HG02610 (cell line): ENCODE measurements around the gene TBC1D14.
A peak's percentile ranks its signal among the peaks of the same experiment; 100 is the strongest.
"Not testable (repeated sequence)": the region's sequence is repeated elsewhere in the genome, so short reads cannot be mapped to it uniquely, and the experiment has no call there.

Experiments used
- ATAC-seq: cut with Tn5 transposase; IDR thresholded peaks from one replicate; pipeline ENCODE4 v1.9.1; 2021; ENCODE audit warnings: mild to moderate bottlenecking, moderate library complexity; ENCODE audit not compliant: unreplicated experiment

Gene TBC1D14

DNA sequence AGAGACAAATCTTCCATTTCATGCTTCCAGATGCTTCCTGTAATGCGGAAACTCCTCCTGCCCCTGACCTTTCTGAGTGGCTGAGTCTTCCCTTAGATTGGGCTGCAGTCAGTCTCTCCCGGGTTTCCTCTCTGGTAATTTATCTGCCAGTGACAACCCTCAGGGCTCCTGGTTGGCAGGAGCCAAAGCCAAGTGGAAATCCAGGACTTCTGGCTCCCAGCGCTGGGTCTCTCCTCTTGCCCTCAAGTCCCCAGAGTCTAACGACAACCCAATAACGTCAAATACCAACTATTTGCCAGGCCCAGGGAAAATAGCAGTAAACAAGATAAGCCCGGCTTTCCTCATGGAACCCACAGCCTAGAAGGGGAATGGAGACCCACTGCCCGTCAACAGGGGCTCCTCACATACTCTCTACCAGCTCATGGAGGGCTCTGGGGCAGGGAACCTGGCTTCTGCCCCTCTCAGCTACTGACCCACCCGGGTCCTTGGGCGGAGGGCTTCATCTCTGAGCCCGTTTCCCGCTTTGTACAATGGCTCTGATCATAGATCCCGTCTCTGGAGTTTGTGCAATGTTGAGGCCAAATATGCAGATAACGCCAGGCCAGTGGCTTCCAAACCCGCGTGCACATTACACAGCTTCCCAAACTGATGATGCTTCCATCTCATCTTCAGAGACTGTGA lies 1.1 kb upstream of the TBC1D14 start:
- ATAC-seq, result no peak

DNA sequence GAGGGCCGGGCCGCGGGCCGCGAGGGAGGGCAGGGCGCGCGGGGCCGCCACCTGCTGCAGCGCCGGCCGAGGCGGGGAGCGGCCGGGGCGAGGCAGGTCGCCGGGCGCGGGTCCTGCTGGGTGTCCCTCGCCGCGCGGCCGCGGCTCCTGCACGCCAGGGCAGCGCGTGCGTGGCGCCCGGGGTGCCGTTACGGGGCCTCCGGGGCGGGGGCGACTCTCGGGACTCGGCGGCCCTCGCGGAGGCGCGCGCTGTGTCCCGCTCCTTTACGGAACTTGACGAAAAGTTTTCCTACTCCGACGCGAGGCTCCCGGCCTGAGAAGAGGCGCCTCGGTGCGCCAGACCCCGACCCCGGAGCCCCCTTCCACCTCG lies 329 bp downstream of the TBC1D14 start:
- ATAC-seq, result peak; percentile 35

DNA sequence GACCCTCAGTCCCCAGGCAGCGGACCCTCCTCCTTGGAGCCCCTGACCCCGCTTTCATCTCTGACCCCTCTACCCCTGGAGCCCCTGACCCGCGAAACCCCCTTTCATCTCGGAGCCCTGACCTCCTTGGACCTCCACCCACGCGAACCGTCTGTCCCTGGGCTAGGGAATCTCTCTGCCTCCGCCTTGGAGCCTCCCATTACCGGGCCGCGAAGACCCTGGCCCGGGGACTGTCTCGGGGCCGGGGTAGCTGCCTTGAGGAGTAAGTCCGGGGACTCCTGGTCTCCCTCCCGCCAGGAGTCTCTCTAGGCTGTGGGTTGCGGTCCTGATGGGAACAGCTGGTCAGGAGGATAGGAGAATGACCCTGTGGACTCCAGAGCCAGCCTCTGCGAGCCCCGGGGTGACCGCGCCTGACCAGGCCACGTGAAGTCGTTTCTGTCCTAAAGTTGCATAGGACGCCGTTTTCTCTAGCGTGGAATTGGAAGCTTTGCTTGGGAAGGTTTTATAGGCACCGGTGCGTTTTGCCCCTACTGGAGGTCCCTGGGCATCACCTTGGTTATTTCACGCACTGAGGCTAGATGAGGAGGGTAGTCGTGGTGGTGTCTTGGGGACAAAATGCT lies 824 bp downstream of the TBC1D14 start:
- no peak for ATAC-seq

DNA sequence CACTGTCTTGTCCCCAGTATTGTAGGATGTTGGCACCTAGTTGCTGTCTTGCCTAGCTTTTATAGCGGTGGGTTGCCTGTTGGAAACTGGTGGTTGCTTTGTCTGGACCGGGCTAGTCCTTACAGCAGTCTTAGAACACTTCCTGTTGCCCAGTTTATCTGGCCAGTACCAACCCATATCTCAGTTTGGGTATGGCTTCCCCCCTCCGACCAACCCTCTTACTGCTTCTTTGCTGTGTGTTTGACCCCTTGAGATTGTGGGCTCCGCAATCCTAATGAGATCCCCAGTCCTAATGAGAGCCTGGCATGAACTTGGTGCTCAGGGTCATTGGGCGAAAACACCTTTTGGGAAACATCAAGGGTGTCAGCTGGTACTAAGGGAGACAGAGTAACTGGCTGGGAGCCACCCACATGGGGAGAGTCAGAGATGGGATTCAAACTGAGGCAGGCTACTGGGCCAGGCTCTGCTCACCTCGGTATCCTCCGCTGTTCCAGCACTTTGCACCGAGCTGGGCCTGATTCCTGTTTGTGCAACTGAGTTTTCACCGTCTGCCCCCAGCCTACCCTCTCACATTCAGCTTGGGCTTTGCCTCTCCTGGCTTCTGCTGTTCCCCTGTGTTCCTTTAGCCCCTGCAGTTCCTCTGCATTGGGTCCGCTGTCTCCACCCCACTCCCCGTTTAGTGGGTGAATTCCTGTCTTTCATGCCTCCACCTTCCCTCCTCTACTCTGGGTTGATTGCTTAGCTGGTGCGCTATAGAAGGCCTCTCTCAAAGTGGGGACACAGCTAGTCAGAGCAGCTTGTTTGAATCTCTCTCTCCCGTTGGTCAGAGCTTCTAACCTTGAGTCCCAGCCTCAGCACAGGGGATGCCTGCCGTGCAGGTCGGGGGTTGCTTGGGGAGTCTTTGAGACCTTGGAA lies 1.6 kb downstream of the TBC1D14 start:
- ATAC-seq, result no peak

DNA sequence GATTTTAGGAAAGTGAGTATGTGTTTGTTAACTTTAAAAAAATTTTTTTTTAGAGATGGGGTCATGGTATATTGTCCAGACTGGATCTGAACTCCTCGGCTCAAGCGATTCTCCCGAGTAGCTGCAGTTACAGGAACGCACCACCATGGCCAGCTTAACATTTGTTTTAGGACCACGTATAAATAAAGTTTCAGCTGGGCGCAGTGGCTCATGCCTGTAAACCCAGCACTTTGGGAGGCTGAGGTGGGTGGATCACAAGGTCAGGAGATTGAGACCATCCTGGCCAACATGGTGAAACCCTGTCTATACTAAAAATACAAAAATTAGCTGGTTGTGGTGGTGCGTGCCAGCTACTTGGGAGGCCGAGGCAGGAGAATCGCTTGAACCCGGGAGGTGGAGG lies 2.3 kb downstream of the TBC1D14 start:
- not testable (repeated sequence) for ATAC-seq

DNA sequence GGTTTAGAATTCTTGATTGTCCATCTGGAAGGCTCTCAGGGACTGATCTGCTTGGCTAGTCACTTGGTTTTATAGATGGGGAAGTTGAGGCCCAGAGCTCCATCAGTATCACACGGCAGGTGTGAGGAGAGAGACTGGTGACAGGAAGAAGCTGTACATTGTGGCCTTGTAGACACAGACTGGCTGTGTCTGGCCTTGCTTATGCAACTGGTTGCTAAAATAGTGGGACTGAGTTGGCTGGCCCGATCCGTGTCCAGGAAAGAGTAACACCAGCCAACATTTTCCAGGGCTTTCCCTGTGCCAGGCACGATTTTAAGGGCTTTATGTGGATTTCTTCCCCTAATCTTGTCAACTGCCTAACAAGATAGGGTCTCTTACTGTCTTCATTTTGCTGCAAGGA lies 2.8 kb downstream of the TBC1D14 start:
- ATAC-seq, result no peak

DNA sequence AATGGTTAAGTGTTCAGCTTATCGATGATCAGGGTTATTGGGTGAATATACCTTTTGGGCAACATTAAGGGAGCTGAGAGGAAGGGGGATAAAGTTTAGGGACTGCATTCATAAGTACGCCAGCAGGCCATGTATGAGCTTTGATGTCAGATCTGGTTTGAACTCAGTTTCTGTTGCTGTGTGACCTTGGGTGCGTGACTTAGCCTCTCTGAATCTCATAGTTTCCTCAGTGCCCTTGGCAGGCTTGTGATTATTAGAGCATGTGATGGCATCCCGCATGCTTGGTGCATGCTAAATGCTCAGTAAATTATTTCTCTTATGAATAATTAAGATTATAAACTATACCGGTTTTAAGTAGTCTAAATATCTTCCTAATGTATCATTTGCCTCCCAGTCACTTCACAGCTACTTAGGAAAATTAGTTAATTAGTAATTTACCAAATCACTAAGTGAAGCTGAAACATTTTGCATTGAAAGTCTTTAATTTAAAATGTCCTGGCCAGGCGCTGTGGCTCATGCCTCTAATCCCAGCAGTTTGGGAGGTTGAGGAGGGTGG lies 3.8 kb downstream of the TBC1D14 start:
- no peak for ATAC-seq

DNA sequence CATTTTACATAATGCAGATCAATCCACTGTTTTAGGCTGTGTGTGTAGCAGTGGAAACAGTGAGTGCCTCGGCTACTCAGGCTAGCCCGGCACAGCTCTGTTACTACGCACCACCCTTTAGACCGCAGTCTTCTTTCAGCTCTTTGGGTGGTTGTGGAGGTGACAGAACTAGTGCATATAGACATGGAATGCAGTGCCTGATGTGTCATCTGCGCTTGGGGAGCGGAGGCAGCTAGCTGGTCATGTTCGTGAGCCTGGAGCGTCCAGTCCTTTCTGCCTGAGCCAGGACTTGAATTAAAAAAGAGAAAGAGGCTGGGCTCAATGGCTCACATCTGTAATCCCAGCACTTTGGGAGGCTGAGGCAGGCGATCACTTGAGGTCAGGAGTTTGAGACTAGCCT lies 4.8 kb downstream of the TBC1D14 start:
- ATAC-seq, result no peak

DNA sequence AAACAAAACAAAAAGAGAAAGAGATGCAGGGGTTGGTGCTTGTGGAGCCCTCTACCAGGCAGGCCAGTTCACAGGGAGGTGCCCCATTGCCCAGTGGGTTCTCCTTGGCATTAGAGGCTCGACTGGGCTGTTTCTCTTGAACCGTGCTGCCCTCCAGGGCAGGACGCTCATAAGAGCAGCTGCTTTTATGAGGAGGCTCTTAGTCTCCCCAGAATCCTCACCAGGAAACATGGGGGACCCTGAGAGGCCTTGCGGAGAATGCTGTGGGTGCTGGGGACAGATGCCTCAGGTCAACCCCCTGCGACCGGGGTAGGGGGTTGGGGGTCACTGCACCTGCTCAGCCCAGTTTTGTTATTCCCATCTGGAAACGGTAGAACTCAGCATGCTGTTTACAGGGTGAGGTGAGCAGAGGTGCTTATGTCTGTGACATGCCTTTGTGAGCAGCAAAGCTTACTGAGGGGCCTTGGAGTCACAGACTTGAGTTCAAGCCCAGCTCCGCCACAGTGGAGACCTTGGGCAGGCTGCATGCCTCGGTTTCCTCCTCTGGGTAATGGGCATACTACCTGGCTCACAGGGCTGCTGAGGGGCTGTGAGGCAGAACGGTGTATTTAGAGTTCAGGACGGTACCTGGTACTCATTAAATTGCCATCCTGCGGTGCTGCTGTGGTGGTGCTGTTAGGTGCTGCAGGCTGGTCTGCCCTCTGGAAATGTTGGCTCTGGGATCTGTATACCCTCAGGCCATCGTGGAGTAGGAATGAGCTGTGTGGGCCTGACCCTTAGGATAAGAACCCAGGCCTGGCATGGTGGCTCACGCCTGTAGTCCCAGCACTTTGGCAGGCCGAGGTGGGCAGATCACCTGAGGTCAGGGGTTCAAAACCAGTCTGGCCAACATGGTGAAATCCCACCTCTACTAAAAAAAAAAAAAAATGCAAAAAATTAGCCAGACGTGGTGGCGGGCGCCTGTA lies 5.7 kb downstream of the TBC1D14 start:
- ATAC-seq, result no peak

DNA sequence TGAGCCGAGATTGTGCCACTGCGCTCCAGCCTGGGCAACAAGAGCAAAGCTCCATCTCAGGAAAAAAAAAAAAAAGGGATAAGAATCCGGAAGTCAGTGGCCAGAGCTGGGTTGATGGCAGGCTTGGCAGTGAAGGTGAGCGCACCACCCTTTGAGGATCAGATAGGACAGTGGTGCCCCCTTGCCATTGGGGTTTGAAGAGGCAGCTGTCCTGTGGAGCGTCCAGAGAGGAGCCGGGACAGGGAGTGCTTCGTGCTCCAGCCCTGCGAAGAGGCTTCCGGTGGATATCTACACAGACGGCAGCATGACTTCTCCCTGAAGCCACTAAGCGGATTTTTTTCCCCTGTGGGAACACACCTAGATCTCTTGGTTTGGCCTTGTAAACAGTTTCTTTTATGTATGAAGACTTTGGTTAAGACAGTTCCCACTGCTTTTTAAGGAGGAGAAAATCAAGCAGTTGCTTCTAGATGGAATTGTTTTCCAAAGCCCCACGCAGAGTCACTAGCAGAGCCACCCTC lies 6.5 kb downstream of the TBC1D14 start:
- ATAC-seq, result no peak

DNA sequence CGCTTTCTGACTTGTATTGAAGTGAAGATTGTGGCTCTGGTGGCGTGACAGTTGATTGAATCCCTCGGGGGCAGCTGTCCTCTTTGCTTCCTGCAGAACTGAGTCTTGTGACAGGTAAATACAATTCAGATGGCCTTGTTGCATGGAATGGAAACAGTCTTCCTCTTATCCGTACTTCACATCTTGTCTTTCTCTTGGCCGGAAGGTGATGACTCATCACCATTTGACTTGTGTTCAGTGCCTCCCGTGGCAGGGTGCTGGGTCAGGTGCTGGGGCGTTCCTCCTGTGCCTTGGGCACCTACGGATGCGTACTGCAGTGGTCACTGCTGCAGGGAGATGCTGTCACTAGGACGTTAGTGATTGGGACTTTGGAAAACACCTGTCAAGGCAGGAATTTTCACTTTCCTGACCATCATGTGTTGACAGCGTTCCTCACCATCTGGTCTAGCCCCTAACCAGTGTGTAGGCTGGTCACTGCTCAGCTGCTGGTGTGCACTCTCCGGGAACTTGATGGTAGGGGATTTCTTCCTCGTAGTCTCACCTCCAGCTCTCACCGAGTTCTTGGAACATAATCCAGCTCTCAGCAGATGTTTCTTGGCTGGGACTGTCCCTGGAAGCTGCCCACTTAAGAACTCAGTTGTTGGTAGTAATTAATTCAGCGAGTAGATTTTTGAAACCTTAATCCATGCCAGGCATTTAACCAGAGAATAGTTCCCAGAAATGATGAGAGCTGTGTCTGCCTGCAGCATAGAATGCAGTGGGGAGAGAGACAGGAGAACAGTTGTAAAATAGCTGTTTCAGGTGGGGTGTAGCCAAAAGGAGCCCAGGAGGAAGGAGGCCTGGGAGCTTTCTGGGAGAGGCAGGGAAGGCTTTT lies 7.2 kb downstream of the TBC1D14 start:
- peak; percentile 63 for ATAC-seq

DNA sequence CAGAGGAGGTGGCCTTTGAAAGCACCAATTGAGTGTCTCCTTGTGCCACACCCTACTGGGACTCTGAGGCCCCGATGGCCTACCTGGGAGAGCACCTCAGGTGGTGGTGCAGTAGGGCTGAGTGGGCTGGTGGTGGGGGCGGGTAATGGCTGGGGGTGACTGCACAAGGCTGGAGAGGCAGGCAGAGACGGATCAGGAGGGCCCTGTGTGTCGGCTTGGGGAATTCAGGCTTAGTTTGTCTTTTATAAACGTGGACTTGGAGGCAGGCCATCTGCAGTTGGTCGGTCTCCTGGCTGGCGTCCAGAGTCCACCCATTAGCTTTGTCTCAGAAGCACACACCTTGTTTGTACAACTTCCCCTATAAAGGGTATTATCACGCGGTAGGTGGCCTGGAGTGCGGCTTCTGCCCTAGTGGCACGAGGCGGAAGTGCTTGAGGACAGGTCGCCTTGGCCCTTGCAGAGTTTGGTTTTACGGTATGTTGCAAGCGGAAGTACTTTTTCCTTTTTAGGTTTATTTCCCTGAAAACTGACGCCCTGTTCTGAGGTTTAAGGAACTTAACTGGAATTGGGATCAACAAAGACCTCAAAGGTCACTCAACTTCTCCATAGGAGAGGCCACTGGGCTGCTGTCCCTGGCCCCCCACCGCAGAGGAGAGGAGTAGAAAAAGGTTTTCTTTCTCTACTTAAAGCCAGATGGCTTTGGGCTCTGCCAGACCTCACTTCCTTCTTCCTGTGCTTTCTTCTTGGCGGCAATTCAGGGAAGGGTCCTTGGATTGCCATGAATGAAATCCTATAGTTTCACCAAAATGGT lies 8.0 kb downstream of the TBC1D14 start:
- peak; percentile 59 for ATAC-seq

DNA sequence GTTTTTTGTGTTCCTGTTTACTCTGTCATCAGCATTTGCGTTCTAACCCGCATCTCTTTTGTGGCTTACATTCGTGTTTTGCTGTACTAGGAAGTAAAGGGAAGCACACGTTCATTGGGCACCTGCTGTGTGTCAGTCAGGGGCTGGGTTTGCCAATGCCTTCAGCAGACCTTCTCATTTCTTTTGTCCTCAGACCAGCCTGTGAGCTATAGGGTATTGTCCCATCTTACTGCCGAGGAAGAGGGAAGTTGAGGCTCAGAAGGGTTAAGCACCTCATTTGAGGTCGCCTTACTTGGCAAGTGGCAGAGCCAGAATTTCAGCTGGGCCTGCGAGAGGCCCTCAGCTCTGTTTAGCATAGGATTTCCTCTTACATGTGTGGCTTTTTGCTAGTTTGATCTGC lies 8.7 kb downstream of the TBC1D14 start:
- no peak for ATAC-seq

DNA sequence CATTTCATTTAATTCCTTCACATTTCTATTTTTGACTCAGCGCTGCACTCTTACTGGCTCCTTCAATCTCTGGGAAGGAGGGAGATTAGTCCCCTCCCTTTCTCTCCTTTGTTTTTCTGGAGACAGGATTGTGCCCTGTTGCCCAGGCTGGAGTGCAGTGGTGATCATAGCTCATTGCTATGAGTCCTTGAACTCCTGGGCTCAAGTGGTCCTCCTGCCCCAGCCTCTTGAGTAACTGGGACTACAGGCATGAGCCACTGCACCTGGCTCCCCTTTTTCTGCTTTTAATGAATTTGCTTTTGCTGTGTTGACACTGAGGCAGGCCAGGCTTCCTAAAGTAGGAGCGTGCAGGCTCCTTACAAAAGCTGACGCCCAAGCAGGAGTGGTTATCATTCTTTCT lies 10.5 kb downstream of the TBC1D14 start:
- ATAC-seq, result no peak

DNA sequence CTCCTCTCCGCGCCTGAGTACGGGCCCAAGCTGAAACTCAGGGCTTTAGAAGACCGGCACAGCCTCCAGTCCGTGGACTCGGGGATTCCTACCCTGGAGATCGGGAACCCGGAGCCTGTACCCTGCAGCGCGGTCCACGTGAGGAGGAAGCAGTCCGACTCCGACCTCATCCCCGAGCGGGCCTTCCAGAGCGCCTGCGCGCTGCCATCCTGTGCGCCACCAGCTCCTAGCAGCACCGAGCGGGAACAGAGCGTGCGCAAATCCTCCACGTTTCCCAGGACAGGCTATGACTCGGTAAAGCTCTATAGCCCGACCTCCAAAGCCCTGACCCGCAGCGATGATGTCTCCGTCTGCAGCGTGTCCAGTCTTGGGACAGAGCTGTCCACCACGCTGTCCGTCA lies 13.9 kb downstream of the TBC1D14 start:
- ATAC-seq, result no peak

DNA sequence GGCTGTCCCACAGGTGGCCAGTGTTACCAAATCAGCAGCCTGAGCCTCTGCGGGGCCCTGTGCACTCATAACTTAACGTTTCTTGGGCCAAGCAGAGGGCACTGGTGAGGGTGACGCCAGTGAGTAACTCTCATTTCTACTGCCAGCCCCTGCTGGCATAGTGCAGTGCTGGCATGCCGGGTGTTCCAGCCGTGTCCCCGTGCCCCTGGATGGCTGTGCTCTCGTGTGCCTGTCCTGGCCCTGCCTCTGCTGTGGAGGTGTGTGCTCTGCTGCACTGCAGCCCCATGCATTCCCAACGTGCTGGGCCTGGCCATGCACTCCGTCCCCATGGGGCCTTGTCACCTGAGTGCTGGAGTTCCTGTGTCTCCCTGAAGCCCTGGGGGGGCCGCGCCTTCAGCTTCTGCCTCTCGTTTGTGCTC lies 14.7 kb downstream of the TBC1D14 start:
- no peak for ATAC-seq

DNA sequence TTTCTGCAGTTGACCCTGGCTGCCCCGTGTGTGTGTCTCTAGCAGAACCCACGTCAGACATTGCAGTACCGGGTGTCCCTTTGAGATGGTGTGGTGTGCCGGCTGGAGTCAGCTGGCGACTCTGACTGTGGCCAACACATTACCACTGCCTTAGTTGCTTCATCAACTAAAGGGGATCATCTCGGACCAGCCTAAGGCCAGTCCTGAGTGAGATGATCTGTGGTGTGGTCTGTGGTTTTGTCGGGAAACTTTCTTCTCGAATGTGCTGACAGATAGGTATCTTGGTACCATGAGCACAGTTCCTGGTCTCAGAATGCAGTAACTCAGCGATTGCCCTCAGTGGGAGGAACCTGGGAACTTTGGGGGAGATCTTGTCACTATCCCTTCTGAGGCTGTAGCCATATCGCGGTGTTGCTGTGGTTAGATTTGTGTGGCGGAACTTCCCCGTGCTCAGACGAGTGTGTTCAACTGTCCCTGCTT lies 15.8 kb downstream of the TBC1D14 start:
- ATAC-seq, result peak; percentile 61

DNA sequence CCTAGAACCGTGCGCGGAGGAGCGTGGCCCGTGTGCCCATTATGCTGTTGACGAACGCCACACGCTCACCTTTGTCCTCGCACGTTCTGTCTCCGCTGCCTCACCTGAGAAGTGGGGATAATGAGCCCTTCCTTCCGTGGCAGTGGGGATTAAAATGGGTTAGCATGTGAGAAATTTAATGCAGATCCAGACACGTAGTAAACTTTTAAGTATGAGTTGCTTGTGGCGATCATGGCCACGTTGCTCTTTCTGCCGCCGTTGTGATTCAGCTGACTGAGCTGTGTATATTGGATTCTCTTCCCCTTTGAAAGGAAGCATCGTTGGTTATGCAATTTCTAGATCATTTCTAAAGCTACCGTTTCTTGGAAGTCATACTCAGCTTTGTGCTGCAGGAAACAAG lies 16.5 kb downstream of the TBC1D14 start:
- ATAC-seq, result no peak
